GM23338 (cell line): ENCODE results near the gene HOXD4. TPM values are rescaled to one million over a fixed set of nuclear protein-coding genes. Genes with fewer than 3 reads are reported as not detected.
A peak's percentile ranks its signal among the peaks of the same experiment; 100 is the strongest.

Experiments
- ATAC-seq: fragments of 200-7000 bp; cut with Tn5 transposase; 3 replicates; pipeline ENCODE4 v1.9.1; 2020
- DNase-seq: peaks from one replicate; pipeline ENCODE4 v3.0.0-alpha.2; 2015; ENCODE audit warnings: low spot score
- H2AFZ ChIP-seq: fragments of 200-600 bp; sonication (generic); 2 replicates; pipeline ENCODE4 v1.8.0; 2016; ENCODE audit warnings: antibody characterized with exemption, mild to moderate bottlenecking, moderate library complexity
- H3F3A ChIP-seq: fragments of 200-600 bp; sonication (generic); replicated peaks from 2 replicates; pipeline ENCODE4 v1.8.0; 2017; ENCODE audit warnings: antibody characterized with exemption, mixed run types, low read depth
- H3K27ac ChIP-seq: fragments of 200-600 bp; sonication (generic); 2 replicates; pipeline ENCODE4 v1.6.1; 2016; ENCODE audit warnings: low read depth
- H3K27me3 ChIP-seq: fragments of 200-600 bp; sonication (generic); 2 replicates; pipeline ENCODE4 v1.8.0; 2016; ENCODE audit warnings: mild to moderate bottlenecking, mixed run types, moderate library complexity; ENCODE audit not compliant: insufficient read depth
- H3K36me3 ChIP-seq: fragments of 200-600 bp; sonication (generic); 2 replicates; pipeline ENCODE4 v1.8.0; 2016; ENCODE audit warnings: mild to moderate bottlenecking; ENCODE audit not compliant: insufficient read depth
- H3K4me1 ChIP-seq: fragments of 200-600 bp; sonication (generic); 2 replicates; pipeline ENCODE4 v1.8.0; 2016; ENCODE audit warnings: mild to moderate bottlenecking, moderate library complexity; ENCODE audit not compliant: insufficient read depth
- H3K4me2 ChIP-seq: fragments of 200-600 bp; sonication (generic); 2 replicates; pipeline ENCODE4 v1.7.1; 2017; ENCODE audit warnings: mixed run types
- H3K4me3 ChIP-seq: fragments of 200-600 bp; sonication (generic); 2 replicates; pipeline ENCODE4 v1.6.1; 2016; ENCODE audit warnings: mixed run types
- H3K79me2 ChIP-seq: fragments of 200-600 bp; sonication (generic); replicated peaks from 2 replicates; pipeline ENCODE4 v1.8.0; 2017; ENCODE audit warnings: mild to moderate bottlenecking; ENCODE audit not compliant: insufficient read depth
- H3K9me2 ChIP-seq: fragments of 200-600 bp; sonication (generic); 2 replicates; pipeline ENCODE4 v1.8.0; 2017; ENCODE audit not compliant: insufficient read depth
- H4K20me1 ChIP-seq: fragments of 200-600 bp; sonication (generic); replicated peaks from 2 replicates; pipeline ENCODE4 v1.8.0; 2017; ENCODE audit warnings: mild to moderate bottlenecking; ENCODE audit not compliant: insufficient read depth
- H3K27ac Mint-ChIP-seq: 2 replicates; pipeline ENCODE4 v1.8.0; 2020; ENCODE audit warnings: inconsistent platforms, mild to moderate bottlenecking, moderate library complexity, mixed read lengths
- H3K27me3 Mint-ChIP-seq: 3 replicates; pipeline ENCODE4 v1.8.0; 2022; ENCODE audit warnings: low read depth, mild to moderate bottlenecking, moderate library complexity, mixed read lengths, inconsistent platforms; ENCODE audit not compliant: insufficient read depth, poor library complexity
- H3K36me3 Mint-ChIP-seq: 3 replicates; pipeline ENCODE4 v1.8.0; 2021; ENCODE audit warnings: low read depth, mild to moderate bottlenecking, inconsistent platforms, moderate library complexity, mixed read lengths
- H3K4me1 Mint-ChIP-seq: 3 replicates; pipeline ENCODE4 v1.8.0; 2020; ENCODE audit warnings: mild to moderate bottlenecking, inconsistent platforms, mixed read lengths
- H3K4me3 Mint-ChIP-seq: 3 replicates; pipeline ENCODE4 v1.8.0; 2021; ENCODE audit warnings: moderate library complexity, mild to moderate bottlenecking, inconsistent platforms, mixed read lengths
- H3K9me3 Mint-ChIP-seq: 3 replicates; pipeline ENCODE4 v1.8.0; 2020; ENCODE audit warnings: moderate library complexity, mild to moderate bottlenecking, inconsistent platforms, mixed read lengths
- CTCF ChIP-seq, 2 experiments: fragments of 200-600 bp in 1 of 2; sonication (generic) in 1 of 2; conservative IDR thresholded peaks; 2 replicates each; pipeline versions ENCODE4 v1.5.1 to v1.6.1; 2016 to 2017; ENCODE audit warnings: antibody characterized with exemption in 2 of 2, low read depth in 2 of 2, mild to moderate bottlenecking in 2 of 2, moderate library complexity in 1 of 2
- EZH2 ChIP-seq: fragments of 200-600 bp; sonication (generic); IDR thresholded peaks from one replicate; pipeline ENCODE4 v1.8.0; 2017; ENCODE audit warnings: antibody characterized with exemption, mild to moderate bottlenecking, low read depth; ENCODE audit not compliant: unreplicated experiment
- EZH2phosphoT487 ChIP-seq: fragments of 200-600 bp; sonication (generic); IDR thresholded peaks from one replicate; pipeline ENCODE4 v1.8.1; 2018; ENCODE audit warnings: antibody characterized with exemption; ENCODE audit not compliant: unreplicated experiment
- NANOG ChIP-seq: IDR thresholded peaks from 2 replicates; pipeline ENCODE4 v1.6.1; 2016; ENCODE audit warnings: antibody characterized with exemption, borderline replicate concordance
- STAT1 ChIP-seq: IDR thresholded peaks from one replicate; pipeline ENCODE4 v1.6.1; 2016; ENCODE audit warnings: antibody characterized with exemption; ENCODE audit not compliant: unreplicated experiment
- ZNF114 ChIP-seq: fragments of 250-450 bp; sonication (Bioruptor Pico); IDR thresholded peaks from 2 replicates; pipeline ENCODE4 v1.5.0; 2020; ENCODE audit warnings: mild to moderate bottlenecking, moderate library complexity
- ZNF331 ChIP-seq: fragments of 250-450 bp; sonication (Bioruptor Pico); IDR thresholded peaks from 2 replicates; pipeline ENCODE4 v1.5.0; 2020; ENCODE audit warnings: low read depth, mild to moderate bottlenecking, moderate library complexity
- ZNF462 ChIP-seq: fragments of 250-450 bp; sonication (Bioruptor Pico); IDR thresholded peaks from 2 replicates; pipeline ENCODE4 v1.5.0; 2020; ENCODE audit warnings: mild to moderate bottlenecking, moderate library complexity
- long read RNA-seq: library from polyadenylated mRNA; unstranded; transcript quantifications from one replicate; pipeline ENCODE4 v2.0.0, GENCODE V29; 2020; ENCODE audit not compliant: unreplicated experiment
- polyA plus RNA-seq: library from polyadenylated mRNA; unstranded; fragments of >200 nt; fragmentation: Nextera tagmentation; extraction: Ambion mirVana; gene quantifications from 2 replicates; pipeline ENCODE4 v1.2.1, GENCODE V29; 2016
- total RNA-seq: library from RNA; depleted of rRNA; stranded (reverse); fragments of >200 nt; shearing (Covaris generic); gene quantifications from 2 replicates; pipeline ENCODE4 v1.2.3, GENCODE V29; 2014; rRNA removed
- TF ChIP-seq, protein P1 (sequence below): IDR thresholded peaks from 2 replicates; pipeline ENCODE4 v1.6.1; 2016; ENCODE audit warnings: antibody characterized with exemption

The HOXD4 gene
- not detected in 2 replicates for total RNA-seq
- polyA plus RNA-seq = not detected in 2 replicates
- long read RNA-seq = 0 reads

GRCh38 chr2:176151442-176152287, at the start of gene HOXD4:
Gene HOXD4 (plus strand): TSS chr2:176151550. CDS start chr2:176151634, 84 bp downstream.
- no peaks in the 10 kb centered on the region for H3K9me2 ChIP-seq
- H4K20me1 ChIP-seq = peaks cover 59% of the 10 kb centered on the region
- Mint-ChIP-seq H3K27me3 (peaks cover 99% of the 10 kb centered on the region), H3K27ac (no peak within 1 kb of the TSS), H3K4me3 (peak within 1 kb of the TSS; percentile 59), H3K36me3 (no peaks in the 10 kb centered on the region), H3K9me3 (peaks cover 4% of the 10 kb centered on the region; the same call in 1 of the 3 replicates), H3K4me1 (peaks cover 26% of the 10 kb centered on the region)
- peak within 1 kb of the TSS; percentile 34 for H3K4me3 ChIP-seq
- ATAC-seq (peak; percentile 29), DNase-seq (peak; percentile 51)
- H3K4me1 ChIP-seq = peaks cover 39% of the 10 kb centered on the region
- TF ChIP-seq EZH2 (peak; percentile 95), EZH2phosphoT487 (peak; percentile 98), ZNF462 (CRISPR knock-in tag) (no peak)
- H3K36me3 ChIP-seq = no peaks in the 10 kb centered on the region
- no peak within 1 kb of the TSS for H3K27ac ChIP-seq
- peaks cover 100% of the 10 kb centered on the region for H3K27me3 ChIP-seq
- H3K79me2 ChIP-seq = no peaks in the 10 kb centered on the region
- no peak within 1 kb of the TSS for H2AFZ ChIP-seq
- H3K4me2 ChIP-seq = peak within 1 kb of the TSS; percentile 44
- peaks cover 37% of the 10 kb centered on the region for H3F3A ChIP-seq

GRCh38 chr2:176101842-176102241, 49.5 kb upstream of the HOXD4 start:
- Histone ChIP-seq H2AFZ (no peak overlapping the region), H4K20me1 (peaks cover 36% of the 10 kb centered on the region), H3K4me2 (no peak overlapping the region), H3K4me3 (no peak overlapping the region), H3F3A (peaks cover 31% of the 10 kb centered on the region), H3K4me1 (peaks cover 58% of the 10 kb centered on the region), H3K27ac (no peak overlapping the region), H3K36me3 (no peaks in the 10 kb centered on the region; the same call in 1 of the 2 replicates), H3K79me2 (no peaks in the 10 kb centered on the region), H3K27me3 (peaks cover 94% of the 10 kb centered on the region), H3K9me2 (no peaks in the 10 kb centered on the region)
- Mint-ChIP-seq H3K36me3 (no peaks in the 10 kb centered on the region; the same call in 2 of the 3 replicates), H3K27ac (no peak overlapping the region), H3K4me1 (peaks cover 45% of the 10 kb centered on the region), H3K27me3 (peaks cover 97% of the 10 kb centered on the region), H3K9me3 (peaks cover 3% of the 10 kb centered on the region; the same call in 1 of the 3 replicates), H3K4me3 (no peak overlapping the region)
- peak; percentile 10 for DNase-seq
- ATAC-seq = no peak
- TF ChIP-seq ZNF114 (no peak), STAT1 (no peak), NANOG (no peak), CTCF (conservative IDR thresholded peaks at IDR 0.05; ENCODE audit: low read depth in 2 of 2) (no peak), ZNF331 (no peak)
- TF ChIP-seq, protein P1, sequence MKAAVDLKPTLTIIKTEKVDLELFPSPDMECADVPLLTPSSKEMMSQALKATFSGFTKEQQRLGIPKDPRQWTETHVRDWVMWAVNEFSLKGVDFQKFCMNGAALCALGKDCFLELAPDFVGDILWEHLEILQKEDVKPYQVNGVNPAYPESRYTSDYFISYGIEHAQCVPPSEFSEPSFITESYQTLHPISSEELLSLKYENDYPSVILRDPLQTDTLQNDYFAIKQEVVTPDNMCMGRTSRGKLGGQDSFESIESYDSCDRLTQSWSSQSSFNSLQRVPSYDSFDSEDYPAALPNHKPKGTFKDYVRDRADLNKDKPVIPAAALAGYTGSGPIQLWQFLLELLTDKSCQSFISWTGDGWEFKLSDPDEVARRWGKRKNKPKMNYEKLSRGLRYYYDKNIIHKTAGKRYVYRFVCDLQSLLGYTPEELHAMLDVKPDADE = no peak
